ENCODE results near the gene CASZ1.

Gene CASZ1

DNA sequence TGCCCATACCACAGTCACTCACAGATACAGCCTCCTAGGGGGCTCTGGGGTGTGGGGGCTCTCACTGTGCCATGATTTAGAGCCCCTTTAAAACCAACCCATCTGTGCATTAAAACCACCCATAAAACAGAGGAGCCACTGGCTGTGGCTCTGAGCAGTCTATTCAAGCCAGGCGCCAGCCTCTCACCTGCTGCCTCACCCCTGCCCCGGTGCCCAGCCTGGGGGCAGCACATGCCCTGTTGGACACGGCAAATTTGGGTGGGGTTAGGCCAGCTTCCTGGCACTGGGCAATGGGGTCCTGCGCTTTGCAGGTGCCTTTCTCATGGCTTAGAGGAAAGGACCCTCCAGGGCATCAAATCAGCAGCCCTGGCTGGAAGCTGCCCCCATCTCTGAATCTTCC lies 73.1 kb downstream of the CASZ1 start:
- DNase-seq, result no peak

DNA sequence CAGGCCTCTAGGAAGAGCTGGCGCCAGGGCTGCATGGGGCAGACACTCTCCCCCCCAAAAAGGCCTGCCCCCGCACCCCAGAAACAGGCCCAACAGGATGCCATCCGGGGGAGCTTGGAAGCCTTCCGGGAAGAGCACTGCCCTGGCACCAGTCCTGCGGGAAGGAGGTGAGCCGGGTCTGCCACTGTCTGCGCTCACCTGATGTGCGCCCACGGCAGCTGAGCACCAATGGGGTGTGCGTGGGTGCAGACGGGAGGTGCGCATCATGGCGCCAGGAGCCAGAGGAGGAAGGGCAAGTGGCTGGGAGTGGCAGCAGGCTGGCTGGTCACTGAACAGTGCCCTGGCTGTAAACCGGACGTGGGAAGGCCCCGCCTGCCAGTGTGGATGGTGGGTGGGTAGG lies 73.6 kb downstream of the CASZ1 start:
- no peak for DNase-seq

DNA sequence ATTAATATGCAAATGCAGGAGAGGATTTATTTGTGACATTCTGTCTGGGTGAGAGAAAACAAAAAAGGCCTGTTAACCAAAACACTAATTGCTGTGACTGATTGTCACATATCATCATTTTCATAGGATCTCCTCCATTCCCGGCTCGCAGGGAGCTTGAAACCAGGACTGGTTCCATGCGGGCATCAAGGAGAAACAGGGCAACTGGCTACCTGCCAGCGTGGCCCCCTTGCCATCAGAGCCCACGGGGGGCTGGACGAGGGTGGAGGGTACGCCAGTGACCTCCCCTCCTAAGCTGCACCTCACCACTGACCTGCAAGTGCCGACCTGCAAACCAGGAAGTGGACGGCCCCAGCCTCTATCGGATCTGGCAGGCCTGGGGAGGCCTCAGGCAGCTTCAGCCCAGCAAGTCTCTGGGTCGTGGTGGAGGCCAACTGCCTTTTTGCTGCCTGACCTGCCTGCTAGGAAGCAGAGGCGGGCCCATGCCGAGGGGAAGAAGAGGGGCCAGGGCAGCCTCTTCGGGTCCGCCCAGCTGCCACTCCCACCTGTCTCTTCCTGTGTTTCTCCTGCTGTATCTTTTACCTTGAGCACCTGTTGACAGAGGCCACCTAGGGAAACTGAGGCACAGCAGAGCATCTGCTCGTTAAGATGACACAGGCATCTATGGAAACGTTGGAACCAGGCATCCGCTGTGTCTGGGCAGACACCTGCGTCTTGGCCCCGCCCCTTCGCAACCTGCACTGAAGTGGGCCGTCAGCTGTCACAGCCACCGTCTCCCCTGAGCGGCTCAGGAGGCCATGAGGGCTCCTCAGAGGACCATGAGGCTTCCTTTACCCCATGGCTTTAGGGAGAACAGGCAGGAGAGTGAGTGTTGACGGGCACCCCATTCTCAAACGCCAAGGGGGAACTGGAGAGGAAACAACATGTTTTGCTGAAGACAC lies 74.8 kb downstream of the CASZ1 start:
- no peak for DNase-seq

DNA sequence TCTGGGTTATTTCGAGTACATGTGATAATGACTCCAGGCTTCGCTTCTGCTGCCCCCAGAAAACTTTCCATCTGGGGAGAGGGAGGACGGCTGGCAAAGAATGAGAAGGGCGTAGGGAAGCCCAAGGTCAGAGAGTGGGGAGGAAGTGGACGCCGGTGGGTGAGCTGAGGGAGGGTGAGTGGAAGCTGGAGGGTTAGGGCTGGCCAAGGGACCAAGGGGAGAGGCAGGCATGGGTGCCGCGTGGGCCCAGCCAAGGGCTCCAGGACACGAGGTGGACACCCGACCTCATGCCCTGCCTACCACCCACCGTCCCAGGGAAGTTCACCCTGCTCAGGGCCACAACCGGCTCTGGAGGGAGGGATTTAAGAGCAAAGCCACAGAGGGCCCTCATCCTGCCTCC lies 75.8 kb downstream of the CASZ1 start:
- DNase-seq, result no peak

DNA sequence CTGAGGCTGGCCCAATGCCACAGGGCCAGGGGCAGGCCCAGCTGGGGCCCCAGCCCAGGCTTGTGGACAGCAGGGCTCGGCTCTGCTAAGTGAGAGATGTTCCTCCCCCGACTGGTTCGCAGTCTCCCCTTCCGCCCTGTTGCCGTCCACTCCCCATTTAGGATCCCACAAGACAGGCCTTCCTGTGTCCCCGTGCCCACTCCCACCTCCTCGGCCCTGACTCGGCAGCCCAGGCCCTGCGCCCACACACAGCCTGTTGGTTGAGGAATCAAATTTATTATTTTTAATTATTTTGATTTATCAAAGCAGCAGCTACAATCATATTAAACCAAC lies 78.4 kb downstream of the CASZ1 start:
- no peak for DNase-seq

DNA sequence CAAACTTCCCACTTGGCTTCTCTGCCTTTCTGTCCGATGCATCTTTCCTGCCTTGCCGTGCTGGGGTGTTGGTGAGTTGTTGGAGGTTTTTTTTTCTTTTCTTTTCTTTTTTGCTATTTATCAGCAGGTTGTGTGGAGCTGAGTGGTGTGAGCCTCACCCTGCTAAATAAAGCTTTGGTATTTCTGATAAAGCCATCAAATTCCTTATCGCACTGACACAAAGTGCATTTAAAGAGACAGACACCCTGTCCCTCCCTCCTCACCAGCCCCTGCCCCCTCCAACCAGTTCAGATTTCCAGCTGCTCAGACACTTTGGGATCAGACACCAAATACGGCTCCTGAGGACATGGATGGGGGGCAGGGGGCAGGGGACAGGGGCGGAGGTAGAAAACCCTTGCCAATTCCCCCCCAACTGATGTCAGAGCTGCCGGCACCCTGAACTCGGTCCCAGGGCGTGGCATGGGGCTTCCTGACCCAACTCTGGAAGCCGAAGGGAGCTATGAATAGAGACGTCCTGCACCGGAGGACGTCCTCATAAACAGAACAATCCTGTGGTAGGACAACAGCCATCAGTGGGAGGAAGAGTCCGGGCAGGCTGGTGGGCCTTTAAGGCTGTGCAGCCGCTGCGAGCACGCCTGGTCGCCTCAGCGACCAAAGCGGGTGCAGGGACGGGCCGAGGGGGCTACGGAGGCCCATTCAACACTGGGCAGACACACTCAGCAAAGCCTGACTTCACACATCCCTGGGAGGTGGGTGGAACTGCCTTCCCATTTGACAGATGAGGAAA lies 79.0 kb downstream of the CASZ1 start:
- DNase-seq, result no peak

DNA sequence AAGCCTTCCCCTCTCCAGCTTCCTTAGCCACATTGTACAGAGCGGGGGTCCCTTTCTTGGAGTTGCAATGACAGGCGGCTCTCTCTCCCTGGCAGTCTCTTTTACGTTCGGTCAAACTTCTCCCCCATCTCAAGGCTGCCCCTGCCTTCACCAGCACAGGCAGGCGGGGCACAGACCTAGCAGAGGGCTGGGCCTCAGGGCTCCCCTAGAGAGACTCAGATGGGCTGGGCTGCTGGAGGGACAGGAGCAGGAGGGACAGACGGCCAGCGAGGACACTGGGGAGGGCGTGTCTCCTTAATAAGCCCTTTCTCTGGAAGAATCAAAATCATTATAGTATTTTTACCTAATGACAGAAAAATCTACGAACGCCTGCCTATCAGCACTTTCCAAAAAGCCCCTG lies 79.6 kb downstream of the CASZ1 start:
- DNase-seq, result no peak

DNA sequence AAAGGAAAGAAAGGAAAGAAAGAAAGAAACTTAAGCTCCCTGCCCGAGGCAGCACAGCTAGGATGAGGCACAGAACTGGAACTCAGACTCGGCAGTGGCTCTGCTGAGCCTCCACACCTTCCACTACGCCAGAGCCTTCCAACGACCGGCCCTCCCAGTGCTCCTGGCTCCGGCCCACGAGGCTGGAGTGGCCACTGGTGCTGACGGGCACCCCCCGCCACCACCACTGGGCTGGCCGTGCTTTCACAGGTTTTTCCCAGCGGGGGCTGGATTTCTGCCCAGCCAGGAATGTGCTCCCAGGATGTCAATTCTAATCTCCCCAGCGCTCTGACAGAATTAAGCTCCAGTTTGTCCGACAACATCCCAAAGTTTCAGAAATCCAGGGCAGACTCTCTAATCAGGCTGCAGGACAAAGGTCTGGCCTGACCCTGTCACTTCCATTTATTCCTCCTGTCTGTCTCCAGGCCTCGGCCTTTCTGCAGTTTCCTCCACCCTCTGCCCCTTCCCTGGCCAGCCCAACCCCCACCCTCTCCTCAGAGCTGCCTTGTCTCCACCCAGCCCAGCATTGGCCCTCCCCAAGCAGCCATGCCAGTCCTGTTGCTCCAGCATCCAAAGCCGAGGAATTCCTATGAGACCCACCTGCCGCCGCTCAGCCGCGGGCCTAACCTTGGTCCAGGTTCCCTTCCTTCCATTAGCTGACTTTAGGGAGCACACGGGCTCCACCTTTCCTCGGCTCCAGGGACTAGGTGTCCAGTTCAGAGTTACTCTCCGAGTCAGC lies 81.9 kb downstream of the CASZ1 start:
- DNase-seq, result no peak

DNA sequence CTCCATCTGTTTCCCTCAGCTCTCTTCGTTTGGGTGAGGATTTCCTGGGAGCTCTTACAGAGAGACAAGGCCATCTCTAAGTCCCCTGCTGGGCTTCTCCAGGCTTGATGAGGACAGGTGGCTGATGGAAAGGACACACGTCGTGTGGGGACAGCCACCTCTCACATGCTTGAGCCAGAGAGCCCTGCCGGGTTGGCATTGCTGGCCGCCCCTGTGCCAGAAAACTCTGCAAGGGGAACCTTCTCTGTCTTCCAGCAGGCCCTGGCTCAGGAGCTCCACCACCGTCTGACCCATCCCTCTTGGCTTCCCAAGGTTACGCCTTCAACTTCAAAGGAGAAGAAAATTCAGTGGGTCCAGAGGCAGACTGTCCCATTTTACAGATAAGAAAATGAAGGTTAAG lies 82.8 kb downstream of the CASZ1 start:
- no peak for DNase-seq

DNA sequence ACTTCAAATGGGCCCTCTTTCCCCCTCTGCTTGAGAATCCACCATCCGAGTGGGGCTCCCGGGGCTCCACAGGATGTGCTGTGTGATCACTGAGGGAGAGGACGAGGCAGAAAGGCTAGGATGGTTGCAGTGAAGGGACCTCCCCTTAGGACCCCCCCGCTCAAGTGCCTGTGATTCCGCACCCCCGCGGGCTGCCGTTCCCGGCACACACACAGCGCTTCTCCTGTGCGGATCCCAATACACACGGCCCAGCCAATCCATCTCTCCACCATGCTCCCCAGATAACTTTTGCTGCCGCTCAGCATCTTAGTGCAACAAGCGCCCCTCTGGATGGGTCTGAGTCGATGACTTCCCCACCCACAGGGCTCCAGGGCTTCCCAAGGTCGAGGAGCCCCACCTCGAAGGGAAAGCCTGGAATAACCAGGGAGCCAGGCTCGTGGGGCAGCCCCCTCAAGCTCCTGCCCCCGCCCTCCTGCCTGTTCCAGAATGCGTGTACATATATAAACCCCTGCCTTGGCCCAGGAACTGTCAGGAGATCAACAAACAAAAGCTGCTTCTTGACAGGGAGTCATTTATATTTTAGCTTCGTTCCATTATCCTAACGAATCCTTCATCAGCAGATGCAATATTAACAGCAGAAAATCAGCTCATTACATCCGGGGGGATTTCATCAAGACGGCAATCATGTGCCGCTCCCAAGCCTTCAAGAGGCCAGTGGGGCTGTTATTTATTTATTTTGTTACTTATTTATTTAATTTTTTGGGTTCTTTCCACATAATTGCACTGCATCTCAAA lies 83.7 kb downstream of the CASZ1 start:
- DNase-seq, result no peak

DNA sequence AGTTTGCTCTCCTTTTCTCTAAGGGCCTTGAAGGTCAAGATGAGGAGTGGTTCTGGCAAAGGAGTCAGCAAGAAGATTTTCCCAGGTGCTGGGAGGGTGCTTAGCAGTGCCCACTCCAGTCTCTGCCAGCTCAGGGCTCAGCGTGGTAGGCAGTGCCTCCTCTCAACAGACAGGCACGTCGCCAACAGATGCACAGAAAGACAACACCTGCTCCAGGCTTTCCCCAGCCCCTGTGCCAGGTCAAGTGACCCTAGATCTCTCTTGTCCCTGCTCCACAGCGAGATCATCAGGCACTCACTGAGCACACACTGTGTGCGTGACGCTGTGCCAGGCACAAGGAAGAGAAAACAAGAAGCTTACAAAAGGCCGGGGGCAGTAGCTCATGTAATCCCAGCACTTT lies 86.0 kb downstream of the CASZ1 start:
- no peak for DNase-seq

DNA sequence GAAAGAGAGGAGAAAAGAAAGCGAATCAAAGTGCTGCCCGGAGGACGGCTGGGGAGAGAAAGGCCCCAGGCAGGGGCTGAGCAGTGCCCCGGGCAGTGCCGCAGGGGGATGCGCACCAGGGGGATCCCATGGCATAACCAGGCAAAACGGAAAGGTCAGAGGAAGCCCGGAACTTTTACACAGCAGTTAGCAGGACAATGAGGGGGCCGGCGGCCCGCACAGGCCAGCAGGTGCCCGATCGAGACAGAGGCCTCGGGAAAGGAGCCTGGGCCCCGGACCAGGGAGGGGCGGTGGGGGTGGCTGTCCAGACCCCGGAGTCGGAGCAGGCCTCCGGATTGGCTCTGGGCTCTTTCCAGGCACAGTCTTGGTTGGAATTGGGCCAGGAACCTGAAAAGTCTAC lies 86.8 kb downstream of the CASZ1 start:
- DNase-seq, result no peak

DNA sequence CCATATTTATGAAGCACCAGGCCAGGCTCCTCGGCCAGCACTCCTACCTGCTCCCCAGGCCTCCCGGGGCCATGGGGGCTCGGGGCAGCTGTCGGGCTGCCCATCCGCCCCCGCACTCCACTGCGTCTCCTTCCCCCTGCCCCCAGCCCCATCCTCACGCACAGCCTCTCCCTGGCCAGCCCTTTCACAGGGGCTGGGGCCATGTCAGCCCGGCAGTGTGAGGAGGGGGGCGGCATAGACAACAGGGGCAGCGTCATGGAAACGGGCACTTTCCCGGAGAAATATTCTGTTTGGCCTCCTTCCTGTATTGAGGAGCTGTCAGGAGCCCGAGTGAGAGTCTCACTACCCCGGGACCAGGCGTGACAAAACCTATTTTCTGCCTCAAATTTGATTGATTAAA lies 87.3 kb downstream of the CASZ1 start:
- no peak for DNase-seq

DNA sequence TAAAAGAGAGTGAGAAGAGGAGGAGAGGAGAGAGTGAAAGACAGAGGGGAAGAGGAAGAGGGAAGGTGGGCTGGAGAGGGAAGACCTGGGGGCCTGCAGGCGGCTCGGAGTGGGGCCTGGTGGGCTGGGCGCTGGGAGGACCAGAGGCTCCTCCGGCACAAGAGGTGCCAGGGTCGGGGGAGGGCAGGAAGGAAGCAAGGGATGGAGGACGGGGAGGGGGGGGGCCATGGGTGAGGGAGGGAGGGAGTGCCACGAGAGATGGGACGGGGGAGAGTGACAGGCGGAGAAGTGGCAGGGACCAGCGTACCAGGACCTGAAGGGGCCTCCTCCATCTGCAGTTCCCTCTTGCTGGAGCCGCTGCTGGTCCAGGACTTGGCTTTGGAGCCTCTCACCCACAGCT lies 87.7 kb downstream of the CASZ1 start:
- DNase-seq, result no peak

DNA sequence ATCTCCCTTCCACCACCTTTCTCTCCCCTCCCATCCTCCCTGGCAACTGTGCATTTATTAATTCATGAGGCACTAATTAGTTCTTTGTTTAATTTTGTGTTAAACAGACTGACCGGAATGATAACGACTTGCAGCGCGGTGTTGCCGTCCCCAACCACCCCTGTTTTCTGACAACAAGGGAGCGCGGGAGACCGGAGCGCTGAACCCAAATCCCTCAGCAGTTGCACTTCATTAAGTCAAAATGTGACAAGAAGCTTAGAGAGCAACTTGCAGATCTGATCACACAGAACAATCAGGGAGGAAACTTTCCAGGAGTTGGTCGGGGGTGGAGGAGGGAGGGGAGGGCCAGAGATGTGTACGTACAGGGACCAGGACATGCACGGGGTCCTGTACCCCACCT lies 89.2 kb downstream of the CASZ1 start:
- DNase-seq, result no peak

DNA sequence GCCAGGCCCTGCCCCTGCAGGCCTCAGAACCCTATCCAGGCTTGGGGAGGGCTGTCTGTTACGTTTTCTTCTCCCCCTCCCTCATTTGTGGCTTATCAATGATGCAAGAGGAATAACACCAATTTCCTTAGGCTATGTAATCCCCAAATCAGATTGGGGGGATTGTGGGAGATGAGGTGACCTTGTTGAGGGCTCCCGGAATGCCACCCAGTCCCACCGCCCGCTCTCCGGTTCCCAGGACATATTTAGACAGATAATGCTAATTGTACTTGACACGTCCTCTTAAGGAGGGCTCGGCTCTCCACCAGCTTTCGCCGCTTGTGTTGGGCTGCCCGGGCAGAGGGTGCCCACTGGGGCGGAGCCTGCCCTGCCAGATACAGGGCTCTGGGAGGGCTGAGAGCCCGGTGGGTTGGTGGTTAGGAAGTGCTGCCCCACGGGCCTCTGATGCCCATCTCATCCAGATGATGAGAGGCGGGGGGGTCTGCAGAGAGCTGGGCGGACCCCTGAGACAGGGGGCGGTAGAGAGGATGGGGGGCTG lies 90.0 kb downstream of the CASZ1 start:
- no peak for DNase-seq

DNA sequence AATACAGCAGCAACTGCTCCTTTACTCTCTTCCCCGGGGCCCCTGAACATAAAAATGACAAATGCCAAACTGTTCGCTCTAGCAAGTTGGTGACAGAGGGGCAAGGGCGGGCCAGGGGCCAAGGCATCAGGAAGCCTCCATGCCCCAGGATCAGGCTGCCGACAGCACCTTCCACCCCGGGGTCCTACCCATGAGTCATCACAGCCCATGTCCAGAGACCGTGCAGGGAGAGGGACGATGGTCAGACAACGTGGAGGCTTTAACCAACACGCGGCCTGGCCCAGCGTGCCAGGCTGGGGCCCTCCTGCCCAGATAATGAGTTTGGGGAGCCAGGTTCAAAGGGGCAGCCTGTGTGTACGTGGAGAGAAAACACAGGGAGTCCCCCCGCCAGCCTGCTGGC lies 90.5 kb downstream of the CASZ1 start:
- DNase-seq, result no peak

DNA sequence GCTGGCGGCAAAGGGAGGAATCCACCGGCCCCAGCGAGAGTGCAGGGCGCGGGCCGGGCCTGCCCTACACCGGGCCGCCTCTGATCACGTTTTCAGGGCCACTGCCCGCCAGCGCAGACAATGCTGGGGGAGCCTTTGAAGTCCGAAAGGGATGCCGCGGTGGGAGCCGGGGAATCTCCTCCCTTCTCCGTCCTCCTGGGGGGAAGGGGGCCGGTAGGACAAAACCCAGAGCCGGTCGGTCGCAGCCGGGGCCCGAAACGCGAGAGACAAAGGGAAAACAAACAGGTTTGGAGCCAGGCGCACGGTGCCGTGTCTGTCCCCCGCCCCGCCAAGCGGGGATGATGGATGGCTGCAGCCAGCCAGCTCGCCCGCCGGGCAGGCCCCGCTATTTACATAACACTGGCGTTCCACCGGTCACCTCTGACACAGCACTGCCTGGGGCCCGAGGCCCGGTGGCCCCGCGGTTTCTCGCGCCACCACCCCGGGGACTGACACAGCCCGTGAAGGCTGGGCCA lies 92.0 kb downstream of the CASZ1 start:
- DNase-seq, result no peak

DNA sequence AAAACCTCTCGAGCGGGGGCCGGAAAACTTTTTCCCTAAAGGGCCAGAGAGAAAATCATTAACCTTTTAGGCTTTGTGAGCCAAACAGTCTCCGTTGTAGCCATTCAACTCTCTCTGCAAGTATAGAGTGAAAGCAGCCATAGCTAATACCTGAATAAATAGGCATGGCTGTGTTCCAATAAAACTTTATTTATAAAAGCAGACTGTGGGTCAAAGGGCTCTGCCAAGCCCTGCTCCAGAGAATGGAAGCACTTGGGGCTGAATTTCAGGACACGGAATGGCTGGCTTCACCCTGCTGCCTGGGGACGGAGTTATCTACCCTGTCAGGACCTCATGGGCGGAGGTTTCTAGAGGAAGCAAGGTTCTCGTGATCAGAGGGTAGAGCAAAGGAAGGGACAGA lies 92.7 kb downstream of the CASZ1 start:
- no peak for DNase-seq

DNA sequence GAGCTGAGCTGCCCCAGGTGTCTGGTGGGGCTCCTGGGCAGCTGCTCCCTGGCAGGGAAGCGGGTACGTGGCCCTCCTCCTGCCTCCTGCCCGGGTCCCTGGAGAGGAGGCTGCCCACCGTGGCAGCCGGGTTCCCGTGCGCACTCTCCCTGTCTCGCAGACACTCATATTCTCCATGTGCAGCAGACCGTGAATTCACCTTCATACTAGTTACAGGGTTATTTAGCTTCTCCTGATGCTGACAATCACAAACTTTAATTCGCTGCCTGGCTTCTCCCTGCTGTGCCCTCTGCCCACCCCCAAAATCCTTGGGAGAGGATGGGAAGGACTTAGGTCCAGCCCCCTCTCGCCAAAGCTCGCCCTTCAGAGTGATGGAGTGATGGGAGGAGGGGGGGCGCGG lies 95.3 kb downstream of the CASZ1 start:
- DNase-seq, result no peak

DNA sequence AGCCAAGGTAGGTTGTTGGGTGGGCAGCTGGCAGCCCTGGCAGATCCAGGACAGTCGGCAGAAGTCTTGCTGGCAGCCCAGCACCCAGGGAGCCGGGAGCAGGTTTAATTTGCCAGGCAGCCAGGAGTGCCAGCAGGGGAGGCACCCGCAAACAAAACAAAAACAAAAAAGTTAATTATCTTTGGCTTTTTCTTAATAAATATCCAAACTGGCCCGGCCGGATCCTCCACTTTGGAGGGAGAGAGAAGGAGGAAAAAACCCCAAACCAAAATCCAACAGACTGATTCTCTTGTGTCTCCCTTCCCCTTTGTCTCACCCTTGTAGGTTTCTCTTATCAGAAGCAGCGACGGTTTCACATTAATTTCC lies 97.0 kb downstream of the CASZ1 start:
- no peak for DNase-seq

DNA sequence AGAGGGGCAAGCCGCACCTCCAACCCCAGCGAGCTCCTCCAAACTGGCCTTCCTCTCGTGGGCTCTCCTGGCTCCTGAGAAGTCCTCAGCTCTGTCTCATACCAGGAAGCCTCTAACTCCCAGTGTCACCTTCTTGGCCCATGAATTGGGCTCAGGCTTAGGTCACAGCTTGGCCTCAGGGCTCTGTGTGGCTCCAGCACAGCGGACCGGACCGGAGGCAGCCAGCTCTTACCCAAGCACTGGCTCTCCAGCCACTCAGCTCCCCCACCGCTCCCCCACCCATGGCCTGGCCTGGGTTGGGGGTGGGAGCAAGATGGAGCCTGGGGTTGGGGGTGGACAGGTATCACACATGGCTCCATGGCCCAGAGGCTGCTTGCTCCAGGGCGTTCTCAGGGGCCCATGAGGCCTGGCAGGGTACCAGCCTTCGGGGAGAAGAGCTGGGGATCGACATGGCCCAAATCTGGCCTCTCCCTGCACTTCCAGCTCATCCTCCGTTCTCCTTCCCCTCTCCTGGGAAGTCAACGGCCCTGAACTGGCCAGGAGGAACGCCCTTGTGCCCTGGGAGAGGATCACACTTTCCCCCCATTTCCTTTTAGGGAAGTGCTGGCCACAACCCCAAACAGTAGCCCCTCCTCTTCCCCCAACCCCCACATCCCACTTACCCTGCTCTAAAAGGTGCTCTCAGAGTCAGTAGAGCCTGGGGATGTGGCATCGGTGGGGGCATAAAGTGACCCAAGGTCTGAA lies 97.5 kb downstream of the CASZ1 start:
- DNase-seq, result no peak
